ENCODE measurements around the gene SGSM1. TPM values are rescaled to one million over a fixed set of nuclear protein-coding genes. Genes with fewer than 3 reads are reported as not detected.

Gene SGSM1
- polyA plus RNA-seq, 1 experiment, result not detected

DNA sequence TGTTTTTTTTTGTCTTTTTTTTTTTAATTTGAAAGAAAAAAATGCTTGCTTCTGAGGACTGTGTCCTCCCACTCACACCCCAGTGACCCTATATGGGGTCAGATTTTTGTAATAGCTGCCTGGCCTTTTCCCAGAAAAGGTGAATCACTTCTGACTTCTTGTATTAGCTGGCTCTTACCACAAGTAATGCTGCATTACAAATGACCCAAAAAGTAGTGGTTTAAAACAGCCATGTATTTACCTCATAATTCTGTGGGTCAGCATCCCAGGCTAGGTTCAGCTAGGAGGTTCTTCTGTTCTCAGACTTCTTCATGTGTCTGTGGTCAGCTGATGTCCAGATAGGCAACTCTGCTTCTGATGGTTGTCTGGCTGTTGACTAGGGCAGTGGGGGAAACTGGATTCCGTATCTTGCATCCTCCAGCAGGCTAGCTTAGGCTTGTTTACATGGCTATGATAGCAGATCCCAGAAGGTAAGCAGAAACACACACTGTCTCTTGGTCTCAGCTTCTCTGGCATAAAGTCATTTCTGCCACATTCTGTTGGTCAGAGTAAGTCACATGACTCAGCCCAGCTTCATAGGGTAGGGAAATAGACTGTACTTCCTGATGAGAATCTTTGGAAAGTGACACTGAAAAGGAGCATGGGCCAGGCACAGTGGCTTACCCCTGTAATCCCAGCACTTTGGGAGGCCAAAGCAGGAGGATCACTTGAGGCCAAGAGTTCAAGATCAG lies 121.0 kb downstream of the SGSM1 start:
- no peaks in the 10 kb centered on the region for H3K27me3 ChIP-seq (ENCODE audit: control insufficient read depth, insufficient read depth, low read length)
- POLR2A ChIA-PET, result no interaction called here
- CTCF ChIA-PET, result no interaction called here
- no peak overlapping the region for H3K4me3 ChIP-seq (ENCODE audit: low read depth, low read length)
- DNase-seq (ENCODE audit: low read depth, low spot score), result no peak
- TF ChIP-seq, protein P1, sequence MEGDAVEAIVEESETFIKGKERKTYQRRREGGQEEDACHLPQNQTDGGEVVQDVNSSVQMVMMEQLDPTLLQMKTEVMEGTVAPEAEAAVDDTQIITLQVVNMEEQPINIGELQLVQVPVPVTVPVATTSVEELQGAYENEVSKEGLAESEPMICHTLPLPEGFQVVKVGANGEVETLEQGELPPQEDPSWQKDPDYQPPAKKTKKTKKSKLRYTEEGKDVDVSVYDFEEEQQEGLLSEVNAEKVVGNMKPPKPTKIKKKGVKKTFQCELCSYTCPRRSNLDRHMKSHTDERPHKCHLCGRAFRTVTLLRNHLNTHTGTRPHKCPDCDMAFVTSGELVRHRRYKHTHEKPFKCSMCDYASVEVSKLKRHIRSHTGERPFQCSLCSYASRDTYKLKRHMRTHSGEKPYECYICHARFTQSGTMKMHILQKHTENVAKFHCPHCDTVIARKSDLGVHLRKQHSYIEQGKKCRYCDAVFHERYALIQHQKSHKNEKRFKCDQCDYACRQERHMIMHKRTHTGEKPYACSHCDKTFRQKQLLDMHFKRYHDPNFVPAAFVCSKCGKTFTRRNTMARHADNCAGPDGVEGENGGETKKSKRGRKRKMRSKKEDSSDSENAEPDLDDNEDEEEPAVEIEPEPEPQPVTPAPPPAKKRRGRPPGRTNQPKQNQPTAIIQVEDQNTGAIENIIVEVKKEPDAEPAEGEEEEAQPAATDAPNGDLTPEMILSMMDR (IDR thresholded peaks at IDR 0.05; ENCODE audit: low read depth, low read length), result no peak
- no peak overlapping the region for H3K27ac ChIP-seq (ENCODE audit: low read depth, low read length)
- H3K9me3 ChIP-seq (ENCODE audit: control insufficient read depth, insufficient read depth, low read length), result no peaks in the 10 kb centered on the region; the same call in 1 of the 2 replicates

- CTCF ChIA-PET, result no interaction called here
- Histone ChIP-seq H3K27me3 (ENCODE audit: control insufficient read depth, insufficient read depth, low read length) (no peaks in the 10 kb centered on the region), H3K4me3 (ENCODE audit: low read depth, low read length) (no peak overlapping the region), H3K9me3 (ENCODE audit: control insufficient read depth, insufficient read depth, low read length) (no peaks in the 10 kb centered on the region; the same call in 1 of the 2 replicates), H3K27ac (ENCODE audit: low read depth, low read length) (no peak overlapping the region)
- POLR2A ChIA-PET, result no interaction called here
- TF ChIP-seq, protein P1 (IDR thresholded peaks at IDR 0.05; ENCODE audit: low read depth, low read length), result no peak
- DNase-seq (ENCODE audit: low read depth, low spot score), result no peak
Measured at GRCh38 chr22:24928322-24928721, 122.3 kb downstream of the SGSM1 start.

GRCh38 chr22:24930678-24931077 lies 124.7 kb downstream of the SGSM1 start:
- TF ChIP-seq, protein P1 (IDR thresholded peaks at IDR 0.05; ENCODE audit: low read depth, low read length), result no peak
- POLR2A ChIA-PET, result no interaction called here
- H3K27me3 ChIP-seq (ENCODE audit: control insufficient read depth, insufficient read depth, low read length), result no peaks in the 10 kb centered on the region
- no peak overlapping the region for H3K27ac ChIP-seq (ENCODE audit: low read depth, low read length)
- H3K9me3 ChIP-seq (ENCODE audit: control insufficient read depth, insufficient read depth, low read length), result no peaks in the 10 kb centered on the region
- CTCF ChIA-PET, result interaction anchor here (1.3 kb wide), 1 partner anchor 8 kb away, joined by 4 read pairs; no protein-coding TSS in a partner anchor
- no peak overlapping the region for H3K4me3 ChIP-seq (ENCODE audit: low read depth, low read length)
- no peak for DNase-seq (ENCODE audit: low read depth, low spot score)

DNA sequence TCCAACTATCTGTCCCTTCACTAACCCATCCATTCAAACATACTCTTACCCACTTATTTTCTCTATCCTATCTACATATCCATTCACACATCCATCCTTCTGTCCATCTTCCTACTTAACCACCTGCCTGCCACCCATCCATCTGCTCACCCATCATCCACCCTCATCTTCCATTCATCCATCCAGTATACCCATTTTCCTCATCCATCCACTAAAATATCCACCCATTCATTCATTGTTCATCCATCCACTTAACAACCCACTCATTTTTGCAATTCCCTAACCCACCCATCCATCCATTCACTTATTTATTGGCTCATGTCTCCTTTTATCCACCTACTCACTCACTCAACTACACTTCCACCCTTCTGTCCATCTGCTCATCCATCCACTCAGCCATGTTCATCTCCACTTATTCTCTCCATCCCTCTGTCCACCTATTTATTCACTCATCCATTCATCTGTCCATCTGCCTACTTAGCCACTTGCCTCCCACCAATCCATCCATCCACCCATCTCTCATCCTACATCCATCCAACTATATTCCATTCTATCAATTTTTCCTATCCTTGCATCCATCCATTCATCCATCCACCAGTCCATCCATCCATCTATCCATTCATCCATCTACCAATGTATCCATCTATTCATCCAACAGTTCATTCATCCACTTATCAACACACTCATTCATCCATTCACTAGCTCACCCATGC lies 129.9 kb downstream of the SGSM1 start:
- no peak overlapping the region for H3K27ac ChIP-seq (ENCODE audit: low read depth, low read length)
- POLR2A ChIA-PET, result no interaction called here
- DNase-seq (ENCODE audit: low read depth, low spot score), result no peak
- no peaks in the 10 kb centered on the region for H3K9me3 ChIP-seq (ENCODE audit: control insufficient read depth, insufficient read depth, low read length)
- CTCF ChIA-PET, result no interaction called here
- TF ChIP-seq, protein P1 (IDR thresholded peaks at IDR 0.05; ENCODE audit: low read depth, low read length), result no peak
- no peak overlapping the region for H3K4me3 ChIP-seq (ENCODE audit: low read depth, low read length)
- no peaks in the 10 kb centered on the region for H3K27me3 ChIP-seq (ENCODE audit: control insufficient read depth, insufficient read depth, low read length)

DNA sequence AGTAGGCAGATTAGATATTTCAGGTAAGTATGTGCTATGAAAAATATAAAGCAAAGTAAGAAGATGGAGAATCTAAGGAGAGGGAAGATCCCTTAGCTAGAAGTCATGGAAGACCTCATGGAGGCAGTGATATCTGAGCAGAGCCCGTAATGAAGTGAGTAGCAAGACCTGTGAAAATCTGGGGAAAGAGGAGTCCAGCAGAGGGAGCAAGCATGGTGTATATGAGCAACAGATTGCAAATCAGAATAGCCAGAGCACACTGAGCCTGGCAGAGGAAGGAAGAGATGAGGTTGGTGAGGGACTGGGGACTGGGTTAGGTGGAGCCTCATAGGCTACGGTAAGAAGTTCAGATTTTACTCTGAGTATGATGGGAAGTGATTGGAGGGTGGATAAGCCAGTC lies 131.1 kb downstream of the SGSM1 start:
- Histone ChIP-seq H3K27ac (ENCODE audit: low read depth, low read length) (no peak overlapping the region), H3K27me3 (ENCODE audit: control insufficient read depth, insufficient read depth, low read length) (no peaks in the 10 kb centered on the region), H3K9me3 (ENCODE audit: control insufficient read depth, insufficient read depth, low read length) (no peaks in the 10 kb centered on the region), H3K4me3 (ENCODE audit: low read depth, low read length) (no peak overlapping the region)
- CTCF ChIA-PET, result interaction anchor here (2.4 kb wide), 1 partner anchor 111 kb away, joined by 12 read pairs; no protein-coding TSS in a partner anchor
- TF ChIP-seq, protein P1 (IDR thresholded peaks at IDR 0.05; ENCODE audit: low read depth, low read length), result no peak
- POLR2A ChIA-PET, result no interaction called here
- no peak for DNase-seq (ENCODE audit: low read depth, low spot score)
